Measurements from ENCODE around the gene PRICKLE4. TPM values are rescaled to one million over a fixed set of nuclear protein-coding genes. Genes with fewer than 3 reads are reported as not detected.
"Not testable (repeated sequence)": the region's sequence is repeated elsewhere in the genome, so short reads cannot be mapped to it uniquely, and the experiment has no call there.

Gene PRICKLE4
- total RNA-seq, 1 experiment from 2014 or later: 1.7 TPM

GRCh38 chr6:41744236-41744787 is 36.3 kb upstream of the PRICKLE4 start:
- DNase-seq (ENCODE audit: low read depth): no peak

DNA sequence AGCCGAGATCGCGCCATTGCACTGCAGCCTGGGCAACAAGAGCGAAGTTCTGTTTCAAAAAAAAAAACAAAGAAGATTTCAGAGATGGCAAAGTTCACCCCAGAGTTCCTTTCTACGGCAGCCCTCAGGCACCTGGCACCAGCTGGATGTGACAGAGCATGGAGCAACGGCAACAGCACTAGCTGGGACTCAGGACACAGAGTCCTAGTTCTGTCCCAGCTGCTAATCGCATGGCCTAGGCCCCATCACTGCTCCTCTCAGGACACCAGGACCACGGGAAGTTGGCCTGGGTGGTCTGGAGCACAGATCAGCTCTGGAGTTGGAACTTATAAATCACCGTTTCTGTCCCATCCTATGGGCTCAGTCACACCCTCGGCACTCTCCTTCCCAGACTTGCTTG is 34.5 kb upstream of the PRICKLE4 start:
- no peak for DNase-seq (ENCODE audit: low read depth)

- DNase-seq (ENCODE audit: low read depth): no peak
These were observed 33.1 kb upstream of the PRICKLE4 start, which contains the start of gene PGC for GRCh38 chr6:41747256-41748101. TSS of gene PGC (minus strand) at chr6:41747397. CDS start at chr6:41747334, 63 bp downstream.

DNA sequence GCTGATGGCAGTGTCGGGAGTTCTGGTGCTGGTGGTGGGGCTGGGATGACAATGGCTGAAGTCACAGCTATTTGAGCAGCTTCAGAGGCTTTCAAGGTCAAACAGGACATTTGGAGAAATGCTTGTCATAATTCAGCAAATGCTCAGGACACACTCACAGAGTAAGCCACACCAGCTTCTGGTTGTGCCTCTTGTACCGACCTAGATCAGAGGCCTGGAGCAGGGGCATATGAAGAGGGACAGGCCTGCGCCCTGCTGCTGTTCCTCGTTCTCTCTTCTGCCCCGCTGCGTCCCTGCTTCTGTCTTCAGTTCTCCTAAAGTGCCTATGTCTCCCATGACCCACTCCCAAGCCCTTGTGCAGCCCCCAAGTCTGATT is 32.5 kb upstream of the PRICKLE4 start:
- DNase-seq (ENCODE audit: low read depth): no peak

- DNase-seq (ENCODE audit: low read depth): no peak
These were observed 32.0 kb upstream of the PRICKLE4 start for GRCh38 chr6:41748542-41748941.

DNA sequence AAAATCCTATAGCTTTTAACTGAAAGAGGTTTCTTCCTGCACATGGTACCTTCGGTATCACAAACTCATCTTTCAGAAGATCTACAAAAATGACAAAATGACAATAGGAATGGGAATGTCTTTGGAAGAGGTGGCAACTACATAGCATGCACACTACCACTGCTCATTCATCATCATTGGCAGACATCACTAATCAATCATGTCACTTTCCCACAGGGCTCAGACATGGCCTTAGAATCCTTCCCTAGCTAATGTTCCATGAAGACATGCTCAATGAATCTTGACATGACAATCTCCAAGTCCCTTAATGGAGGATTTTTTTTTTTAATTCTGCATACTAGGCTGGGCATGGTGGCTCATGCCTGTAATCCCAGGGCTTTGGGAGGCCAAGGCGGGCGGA is 30.2 kb upstream of the PRICKLE4 start:
- DNase-seq (ENCODE audit: low read depth): no peak

DNA sequence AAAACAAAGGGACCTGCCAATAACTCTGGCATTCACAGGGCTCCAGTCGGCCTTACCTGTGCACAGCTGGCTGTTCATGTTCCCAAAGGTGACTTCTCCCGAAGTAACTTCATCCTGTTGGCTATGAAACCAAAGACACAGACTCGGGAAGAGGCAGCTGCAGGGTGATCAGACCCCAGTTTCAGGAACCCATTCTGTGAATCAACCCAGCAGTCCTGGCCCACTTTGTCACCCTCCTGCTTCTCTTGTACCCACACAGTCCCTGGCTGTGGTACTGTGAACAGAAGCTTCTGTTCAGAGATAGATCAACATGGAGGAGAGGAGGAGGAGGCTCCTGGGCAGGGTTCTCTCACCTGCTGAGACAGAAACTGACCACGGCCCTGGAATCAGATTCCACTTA is 24.7 kb upstream of the PRICKLE4 start:
- no peak for DNase-seq (ENCODE audit: low read depth)

GRCh38 chr6:41756354-41756753 is 24.2 kb upstream of the PRICKLE4 start:
- no peak for DNase-seq (ENCODE audit: low read depth)

- peak; percentile 39 for DNase-seq (ENCODE audit: low read depth)
These were observed 23.3 kb upstream of the PRICKLE4 start for GRCh38 chr6:41757271-41757670.

GRCh38 chr6:41757931-41758640 is 22.5 kb upstream of the PRICKLE4 start:
- no peak for DNase-seq (ENCODE audit: low read depth)

DNA sequence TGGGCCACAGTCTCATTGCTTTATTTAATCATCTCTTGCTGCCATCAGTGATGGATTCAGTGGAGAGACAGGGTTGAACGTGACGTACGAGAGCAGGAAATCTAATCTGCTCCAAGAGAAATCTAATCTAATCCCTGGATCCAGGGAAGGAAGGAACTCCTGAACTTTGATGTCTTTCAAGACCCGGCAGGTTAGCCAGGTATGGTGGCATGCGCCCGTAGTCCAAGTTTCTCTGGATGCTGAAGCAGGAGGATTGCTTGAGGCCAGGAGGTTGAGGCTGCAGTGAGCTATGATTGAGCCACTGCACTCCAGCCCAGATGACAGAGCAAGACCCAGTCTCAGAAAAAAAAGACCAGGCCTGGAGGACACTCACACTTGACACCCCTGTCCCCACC is 21.9 kb upstream of the PRICKLE4 start:
- no peak for DNase-seq (ENCODE audit: low read depth)

DNA sequence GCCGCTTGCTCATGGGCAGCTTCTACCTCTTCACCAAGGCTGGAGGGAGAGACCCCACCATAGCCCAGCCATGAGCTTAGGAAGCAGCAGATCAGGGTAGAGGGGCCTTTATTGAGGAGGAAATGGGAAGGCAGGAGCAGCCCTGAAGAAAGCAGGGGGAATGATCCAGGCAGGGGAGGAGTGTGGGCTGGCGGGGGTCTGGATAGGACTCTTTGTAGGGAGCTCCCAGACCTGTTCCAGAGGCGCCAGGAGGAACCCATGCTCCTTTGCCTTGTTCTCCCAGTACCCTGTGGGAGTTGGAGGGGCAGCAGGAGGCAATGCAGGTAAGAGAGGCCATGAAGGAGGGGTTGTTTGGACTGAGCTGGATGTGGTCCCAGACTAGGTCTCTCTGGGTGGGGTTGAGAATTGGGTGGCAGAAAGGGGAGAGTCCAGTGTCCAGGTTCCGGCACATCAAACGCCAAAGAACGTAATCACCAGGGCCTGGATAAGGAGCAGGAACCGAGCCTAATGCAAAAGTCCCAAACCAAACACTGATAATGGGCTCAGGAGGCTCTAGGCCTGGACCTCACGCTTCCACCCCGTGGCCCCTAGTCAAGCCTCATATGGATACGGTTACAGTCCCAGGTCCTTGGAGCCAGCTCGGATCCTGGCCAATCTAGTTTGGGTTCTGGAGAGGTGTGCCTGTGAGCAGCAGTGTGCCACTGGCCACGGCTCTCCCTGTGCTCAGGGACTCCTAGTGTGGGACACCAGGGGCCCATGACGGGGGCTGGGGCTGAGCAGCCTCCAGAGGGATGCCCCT is 21.3 kb upstream of the PRICKLE4 start:
- DNase-seq (ENCODE audit: low read depth): no peak

- DNase-seq (ENCODE audit: low read depth): no peak
These were observed 20.5 kb upstream of the PRICKLE4 start for GRCh38 chr6:41759905-41760579.

- DNase-seq (ENCODE audit: low read depth): no peak
These were observed 17.1 kb upstream of the PRICKLE4 start for GRCh38 chr6:41763470-41763869.

DNA sequence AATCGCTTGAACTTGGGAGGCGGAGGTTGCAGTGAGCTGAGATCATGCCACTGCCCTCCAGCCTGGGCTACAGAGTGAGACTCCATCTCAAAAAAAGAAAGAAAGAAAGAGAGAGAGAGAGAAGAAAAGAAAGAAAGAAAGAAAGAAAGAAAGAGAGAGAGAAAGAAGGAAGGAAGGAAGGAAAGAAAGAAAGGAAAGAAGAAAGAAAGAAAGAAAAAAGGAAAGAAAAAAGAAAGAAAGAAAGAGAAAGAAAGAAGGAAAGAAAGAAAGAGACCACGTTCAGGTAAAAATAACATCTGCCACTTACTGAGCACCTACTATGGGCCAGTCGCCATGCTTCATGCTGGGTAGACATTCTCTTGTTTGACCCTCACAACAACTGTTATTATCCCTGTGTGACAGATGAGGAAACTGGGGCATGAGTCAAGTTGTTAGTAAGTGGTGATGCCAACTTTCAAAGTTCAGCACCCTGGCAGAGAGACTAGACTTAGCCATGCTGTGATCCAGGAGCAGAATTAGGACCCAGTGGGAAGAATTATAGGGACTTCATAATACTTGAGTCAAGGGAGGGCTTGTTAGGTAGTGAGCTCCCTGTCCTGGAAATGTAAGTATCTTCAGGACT is 14.4 kb upstream of the PRICKLE4 start:
- not testable (repeated sequence) for DNase-seq (ENCODE audit: low read depth)

GRCh38 chr6:41767112-41767833 is 13.3 kb upstream of the PRICKLE4 start:
- no peak for DNase-seq (ENCODE audit: low read depth)

DNA sequence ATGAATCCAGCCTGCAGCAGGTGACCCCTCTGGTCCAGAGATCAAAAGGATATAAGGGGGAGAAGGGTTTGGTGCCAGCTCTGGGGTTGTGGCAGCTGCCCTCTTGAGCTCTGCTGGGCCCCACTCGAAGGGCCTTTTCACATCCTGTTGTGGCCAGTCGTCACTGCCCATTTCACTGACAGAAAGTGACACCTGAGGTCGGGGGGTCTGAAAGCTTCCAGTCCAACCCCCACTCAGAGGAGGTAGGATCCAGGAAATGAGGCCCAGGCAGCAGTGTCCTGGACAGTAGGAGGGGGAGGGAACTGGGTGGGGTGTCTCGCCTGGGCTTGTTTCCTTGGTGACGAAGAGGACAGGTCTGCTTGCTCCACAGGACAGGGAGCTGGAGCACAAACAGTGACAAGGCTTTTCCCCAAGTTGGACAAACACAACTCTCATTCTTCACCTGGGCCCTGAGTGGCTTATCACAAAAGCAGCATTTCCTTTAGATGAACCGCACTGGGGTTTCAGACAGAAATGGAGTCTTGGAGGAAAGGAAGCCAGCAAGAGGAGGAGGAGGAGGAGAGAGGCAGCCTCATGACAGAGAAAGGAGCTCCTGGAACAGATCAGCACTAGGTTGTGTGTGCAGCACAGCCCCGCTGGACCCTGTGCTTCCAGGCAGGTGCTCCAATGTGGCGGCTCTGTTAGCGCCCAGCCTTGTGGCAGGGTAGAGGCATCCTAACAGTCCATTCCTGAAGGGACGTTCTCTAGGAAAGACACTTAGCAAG is 11.9 kb upstream of the PRICKLE4 start:
- no peak for DNase-seq (ENCODE audit: low read depth)

DNA sequence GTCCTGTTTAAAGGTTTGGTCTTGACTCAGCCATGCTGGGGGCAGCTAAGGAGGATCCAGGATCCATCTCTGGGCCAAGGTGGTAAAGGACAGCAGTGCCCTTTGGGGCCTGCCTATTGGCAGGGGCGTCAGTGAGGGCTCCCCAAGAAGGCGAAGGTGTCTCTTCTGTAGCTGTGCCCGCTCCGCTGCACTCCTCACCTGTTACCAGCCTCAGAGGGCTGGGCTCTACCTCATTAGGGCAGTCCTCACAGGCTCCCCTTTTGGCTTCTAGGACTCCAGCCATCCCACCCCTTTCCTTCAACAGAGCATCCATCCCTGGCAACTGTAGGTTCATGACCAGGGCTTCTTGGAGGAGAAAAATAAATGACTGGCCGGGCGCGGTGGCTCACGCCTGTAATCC is 11.2 kb upstream of the PRICKLE4 start:
- DNase-seq (ENCODE audit: low read depth): no peak

DNA sequence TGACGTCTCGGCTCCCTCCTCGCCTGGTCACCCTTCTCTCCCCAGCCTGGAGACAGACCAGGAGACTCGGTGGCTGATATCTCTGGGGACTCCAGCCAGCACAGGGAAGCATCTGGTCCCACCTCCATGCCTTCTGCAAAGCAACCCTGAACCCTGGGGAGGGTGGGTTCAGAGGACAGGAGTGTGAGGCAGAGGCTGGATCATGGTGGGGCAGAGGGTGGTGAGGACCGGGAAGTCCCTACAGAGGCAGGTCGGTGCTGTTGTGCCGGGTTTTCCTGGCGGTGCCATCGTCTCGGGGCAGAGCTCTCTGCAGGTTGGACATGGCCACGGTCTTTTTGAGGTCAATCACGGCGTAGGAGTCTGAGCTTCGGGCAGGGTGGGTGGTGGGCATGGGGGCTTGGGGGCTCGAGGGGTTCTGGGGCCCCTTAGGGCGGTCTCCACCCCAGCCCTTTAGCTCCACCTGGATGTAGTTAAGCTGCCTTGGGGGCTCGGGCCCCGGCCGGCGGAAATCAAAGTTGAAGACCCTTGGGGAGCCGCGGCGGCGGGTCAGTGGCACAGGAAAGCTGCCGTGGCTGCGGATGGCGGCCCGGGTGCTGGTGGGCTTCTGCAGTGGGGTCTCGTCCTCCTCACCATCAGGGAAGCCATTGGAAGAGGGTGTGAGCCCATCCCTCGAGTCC is 10.1 kb upstream of the PRICKLE4 start:
- DNase-seq (ENCODE audit: low read depth): no peak

Measured in LHCN-M2 (cell line).